ENCODE measurements around the gene SHISA6. TPM values are rescaled to one million over a fixed set of nuclear protein-coding genes. Genes with fewer than 3 reads are reported as not detected.

Gene SHISA6
- polyA plus RNA-seq, 1 donor (not counting 4 experiments of a cell fraction or from before 2014, with no cell fraction given) = 2.2 TPM

GRCh38 chr17:11363565-11364117 is 122.6 kb downstream of the SHISA6 start:
- DNase-seq (ENCODE audit: low read depth, low spot score) (no peak), FAIRE-seq (no peak)
- no peak overlapping the region for H3K4me2 ChIP-seq (ENCODE audit: control insufficient read depth, extremely low read depth, insufficient read depth, low read depth, low read length)
- TF ChIP-seq CTCF (optimal IDR thresholded peaks at IDR 0.05 in 1 of 3, IDR thresholded peaks at IDR 0.05 in 1 of 3, conservative IDR thresholded peaks at IDR 0.05 in 1 of 3; ENCODE audit: extremely low read depth in 1 of 3, insufficient read depth in 2 of 3, low read length in 3 of 3) (no peak), EZH2 (IDR thresholded peaks at IDR 0.05; ENCODE audit: low read length) (no peak)
- no peak overlapping the region for H3K27ac ChIP-seq (ENCODE audit: control insufficient read depth, insufficient read depth, low read length)
- no peaks in the 10 kb centered on the region for H3K36me3 ChIP-seq (ENCODE audit: control insufficient read depth in 2 of 2, extremely low read depth in 1 of 2, insufficient read depth in 2 of 2, low read length in 2 of 2)
- no peaks in the 10 kb centered on the region for H3K27me3 ChIP-seq (ENCODE audit: control insufficient read depth, extremely low read depth, insufficient read depth, low read length)
- no peak overlapping the region for H2AFZ ChIP-seq (ENCODE audit: control insufficient read depth, low read length)
- H3K4me3 ChIP-seq (ENCODE audit: control insufficient read depth in 2 of 3, extremely low read depth in 1 of 3, insufficient read depth in 2 of 3, low read depth in 1 of 3, low read length in 3 of 3) = no peak overlapping the region
- H3K9me3 ChIP-seq (ENCODE audit: control insufficient read depth, low read depth, low read length) = no peaks in the 10 kb centered on the region
- H3K79me2 ChIP-seq (ENCODE audit: control insufficient read depth, insufficient read depth, low read length) = no peaks in the 10 kb centered on the region
- H4K20me1 ChIP-seq (ENCODE audit: control insufficient read depth, extremely low read depth, insufficient read depth, low read length) = no peaks in the 10 kb centered on the region
- no peaks in the 10 kb centered on the region for H3K9me1 ChIP-seq (ENCODE audit: control insufficient read depth, extremely low read depth, insufficient read depth, low read length)
- no peak overlapping the region for H3K9ac ChIP-seq (ENCODE audit: control insufficient read depth, extremely low read depth, insufficient read depth, low read length)
- dilution Hi-C loops (cut with MboI; ENCODE audit: extremely low pct_ligation_motif_present, low sequenced_read_pairs) = no loop called here
- H3K4me1 ChIP-seq (ENCODE audit: control insufficient read depth, extremely low read depth, insufficient read depth, low read length) = no peaks in the 10 kb centered on the region

GRCh38 chr17:11366272-11366850 is 125.3 kb downstream of the SHISA6 start:
- dilution Hi-C loops (cut with MboI; ENCODE audit: extremely low pct_ligation_motif_present, low sequenced_read_pairs) = no loop called here
- H3K4me1 ChIP-seq (ENCODE audit: control insufficient read depth, extremely low read depth, insufficient read depth, low read length) = no peaks in the 10 kb centered on the region
- no peaks in the 10 kb centered on the region for H3K27me3 ChIP-seq (ENCODE audit: control insufficient read depth, extremely low read depth, insufficient read depth, low read length)
- no peaks in the 10 kb centered on the region for H3K9me1 ChIP-seq (ENCODE audit: control insufficient read depth, extremely low read depth, insufficient read depth, low read length)
- no peak overlapping the region for H3K4me2 ChIP-seq (ENCODE audit: control insufficient read depth, extremely low read depth, insufficient read depth, low read depth, low read length)
- no peak overlapping the region for H3K4me3 ChIP-seq (ENCODE audit: control insufficient read depth in 2 of 3, extremely low read depth in 1 of 3, insufficient read depth in 2 of 3, low read depth in 1 of 3, low read length in 3 of 3)
- TF ChIP-seq CTCF (optimal IDR thresholded peaks at IDR 0.05 in 1 of 3, IDR thresholded peaks at IDR 0.05 in 1 of 3, conservative IDR thresholded peaks at IDR 0.05 in 1 of 3; ENCODE audit: extremely low read depth in 1 of 3, insufficient read depth in 2 of 3, low read length in 3 of 3) (no peak), EZH2 (IDR thresholded peaks at IDR 0.05; ENCODE audit: low read length) (no peak)
- H3K79me2 ChIP-seq (ENCODE audit: control insufficient read depth, insufficient read depth, low read length) = no peaks in the 10 kb centered on the region
- H2AFZ ChIP-seq (ENCODE audit: control insufficient read depth, low read length) = no peak overlapping the region
- H3K9me3 ChIP-seq (ENCODE audit: control insufficient read depth, low read depth, low read length) = no peaks in the 10 kb centered on the region
- H4K20me1 ChIP-seq (ENCODE audit: control insufficient read depth, extremely low read depth, insufficient read depth, low read length) = no peaks in the 10 kb centered on the region
- H3K9ac ChIP-seq (ENCODE audit: control insufficient read depth, extremely low read depth, insufficient read depth, low read length) = no peak overlapping the region
- no peak overlapping the region for H3K27ac ChIP-seq (ENCODE audit: control insufficient read depth, insufficient read depth, low read length)
- H3K36me3 ChIP-seq (ENCODE audit: control insufficient read depth in 2 of 2, extremely low read depth in 1 of 2, insufficient read depth in 2 of 2, low read length in 2 of 2) = no peaks in the 10 kb centered on the region
- FAIRE-seq (no peak), DNase-seq (ENCODE audit: low read depth, low spot score) (no peak)
